Fibroblast of lung (primary cell): ENCODE data around the gene INPP4A.

Source experiments
- CTCF ChIP-seq, 2 donors: IDR thresholded peaks in 1 of 2; conservative IDR thresholded peaks in 1 of 2; 1 replicate in 1 of 2; 2 replicates in 1 of 2; pipeline ENCODE4 v1.5.1; 2011 to 2012; ENCODE audit warnings: low read length in 2 of 2, control low read depth in 1 of 2, inconsistent platforms in 1 of 2, low read depth in 1 of 2, mild to moderate bottlenecking in 1 of 2
- EZH2 ChIP-seq: IDR thresholded peaks from 2 replicates; pipeline ENCODE4 v1.5.1; 2012; ENCODE audit warnings: low read length, control low read depth, mild to moderate bottlenecking; ENCODE audit errors: missing control alignments

- TF ChIP-seq CTCF (conservative IDR thresholded peaks at IDR 0.05 in 1 of 2, IDR thresholded peaks at IDR 0.05 in 1 of 2; ENCODE audit: low read depth in 1 of 2, low read length in 2 of 2) (no peak), EZH2 (no peak)
Measured at GRCh38 chr2:98555696-98556095, 111.0 kb downstream of the INPP4A start.
